ENCODE data around the gene FAM221A. TPM values are rescaled to one million over a fixed set of nuclear protein-coding genes. Genes with fewer than 3 reads are reported as not detected.

The FAM221A gene
- 11.1 TPM for total RNA-seq

GRCh38 chr7:23679898-23680413 lies at the start of gene FAM221A:
FAM221A (plus strand) TSS chr7:23680199; CDS start chr7:23680219, 20 bp downstream.

GRCh38 chr7:23710000-23710399 lies 30.0 kb downstream of the FAM221A start, which contains the start of gene STK31:
STK31 (plus strand) TSS chr7:23710219; CDS start chr7:23710286, 67 bp downstream.

Small RNA genes lying within 50 kb of the gene (small RNA-seq; reads per million reads assigned to genes)
- gene AC006026.2 (ENCODE audit: low replicate concordance), result not detected

Other genes starting within 250 kb of the FAM221A start
- gene IGF2BP3, start 209.7 kb upstream of the FAM221A start, total RNA-seq, result 43.4 TPM
- gene TRA2A, start 148.2 kb upstream of the FAM221A start, total RNA-seq, result 69.4 TPM
- gene CCDC126, start 82.8 kb upstream of the FAM221A start, total RNA-seq, result 18.6 TPM
- gene STK31, start 30.0 kb downstream of the FAM221A start, total RNA-seq, result 0.64 TPM

Data from metanephros (tissue), 2 donors.